ENCODE measurements around the gene IFIH1.

Gene IFIH1

DNA sequence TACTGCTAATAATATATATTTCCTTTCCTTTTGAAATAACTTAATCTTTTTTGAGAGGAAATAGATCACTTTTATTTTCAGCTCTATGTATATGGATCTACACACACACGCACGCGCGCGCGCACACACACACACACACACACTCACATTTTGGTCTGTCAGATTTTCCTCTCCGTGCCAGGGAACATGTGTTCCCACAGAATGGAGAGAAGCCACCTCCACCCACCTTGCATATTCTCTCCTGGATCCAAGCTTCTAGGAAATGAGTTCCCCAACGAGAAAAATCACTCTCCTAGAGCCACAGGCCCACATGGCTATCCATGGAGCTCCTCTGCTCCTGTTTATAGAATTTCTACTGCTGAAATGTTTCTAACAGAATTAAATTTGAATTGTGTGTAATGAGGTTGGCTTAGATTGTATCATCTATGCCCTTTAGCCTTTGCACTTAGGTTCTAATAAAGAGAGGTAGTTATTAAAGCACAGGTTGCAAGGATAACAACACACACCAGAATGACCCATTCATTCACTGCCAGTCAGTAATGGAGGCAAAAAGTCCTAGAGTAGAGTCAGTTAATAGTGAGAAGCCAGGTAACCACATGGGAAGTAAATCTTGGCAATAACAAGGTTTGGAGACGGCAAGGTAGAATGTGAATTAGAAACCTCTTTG is 19.7 kb downstream of the IFIH1 start:
- Histone ChIP-seq H3K4ac (ENCODE audit: low read depth, low read length) (no peak overlapping the region), H3K9ac (ENCODE audit: low read length) (no peak overlapping the region), H3K4me3 (ENCODE audit: low read length) (no peak overlapping the region), H3K56ac (ENCODE audit: low read length) (no peak overlapping the region), H3K27ac (ENCODE audit: low read depth, low read length) (no peak overlapping the region), H3K27me3 (ENCODE audit: insufficient read depth, low read length, poor library complexity) (no peaks in the 10 kb centered on the region), H2BK120ac (ENCODE audit: low read depth, low read length) (no peak overlapping the region), H3K36me3 (ENCODE audit: control insufficient read depth, insufficient read depth, low read length) (no peaks in the 10 kb centered on the region), H3K79me1 (ENCODE audit: low read length) (no peaks in the 10 kb centered on the region), H4K8ac (ENCODE audit: low read depth, low read length) (no peak overlapping the region), H3K79me2 (ENCODE audit: control insufficient read depth, insufficient read depth, low read length) (no peaks in the 10 kb centered on the region), H4K5ac (ENCODE audit: low read length) (no peak overlapping the region), H3K4me1 (ENCODE audit: control insufficient read depth, low read depth, low read length) (no peaks in the 10 kb centered on the region), H3K23ac (ENCODE audit: low read length) (no peak overlapping the region), H3K18ac (ENCODE audit: low read length) (no peak overlapping the region), H2AK5ac (ENCODE audit: low read length) (no peak overlapping the region), H2BK5ac (ENCODE audit: low read length) (no peak overlapping the region), H2BK15ac (replicated peaks; ENCODE audit: low read depth) (no peak overlapping the region), H3K4me2 (ENCODE audit: low read length) (no peak overlapping the region)
- DNase-seq, result no peak
- no CpG with 5 or more reads among the region's 9 CpGs for WGBS (ENCODE audit: extremely low coverage, insufficient coverage, low lambda C conversion rate)

DNA sequence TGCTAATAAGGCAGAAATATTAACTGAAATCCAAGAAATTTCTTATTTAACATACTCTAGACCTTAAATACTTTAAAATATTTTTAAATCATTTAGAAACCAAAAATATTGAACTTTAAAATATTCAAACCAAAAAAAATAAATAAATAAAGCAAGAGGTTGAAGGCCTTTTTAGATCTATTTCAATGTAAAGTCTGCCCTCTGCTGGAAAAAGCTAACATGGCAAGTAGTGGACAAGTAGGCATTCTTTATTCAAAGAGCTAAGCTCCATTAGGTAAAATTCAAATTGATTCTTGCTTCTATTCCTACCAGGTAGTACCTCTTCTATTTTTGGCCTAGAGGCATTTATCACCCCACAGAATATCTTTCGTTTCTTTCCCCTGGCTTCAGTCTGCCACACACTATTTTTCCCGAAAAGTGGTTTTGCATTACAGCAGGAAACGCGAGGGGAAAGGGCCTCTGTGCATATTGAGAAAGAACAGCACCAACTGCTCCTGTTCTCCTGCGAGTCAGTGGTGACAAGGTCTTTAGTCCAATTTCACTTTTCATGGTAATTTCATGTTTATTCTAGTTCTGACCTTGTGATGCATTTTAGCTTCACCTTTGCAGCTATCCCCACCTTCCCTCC is 20.4 kb downstream of the IFIH1 start:
- Histone ChIP-seq H2BK15ac (replicated peaks; ENCODE audit: low read depth) (no peak overlapping the region), H3K56ac (ENCODE audit: low read length) (no peak overlapping the region), H2BK5ac (ENCODE audit: low read length) (no peak overlapping the region), H3K27ac (ENCODE audit: low read depth, low read length) (no peak overlapping the region), H3K4me1 (ENCODE audit: control insufficient read depth, low read depth, low read length) (no peaks in the 10 kb centered on the region), H3K36me3 (ENCODE audit: control insufficient read depth, insufficient read depth, low read length) (no peaks in the 10 kb centered on the region), H3K4me2 (ENCODE audit: low read length) (no peak overlapping the region), H3K18ac (ENCODE audit: low read length) (no peak overlapping the region), H3K9ac (ENCODE audit: low read length) (no peak overlapping the region), H3K4ac (ENCODE audit: low read depth, low read length) (no peak overlapping the region), H2AK5ac (ENCODE audit: low read length) (no peak overlapping the region), H2BK120ac (ENCODE audit: low read depth, low read length) (no peak overlapping the region), H4K5ac (ENCODE audit: low read length) (no peak overlapping the region), H3K79me2 (ENCODE audit: control insufficient read depth, insufficient read depth, low read length) (no peaks in the 10 kb centered on the region), H3K23ac (ENCODE audit: low read length) (no peak overlapping the region), H3K27me3 (ENCODE audit: insufficient read depth, low read length, poor library complexity) (no peaks in the 10 kb centered on the region), H3K79me1 (ENCODE audit: low read length) (no peaks in the 10 kb centered on the region), H4K8ac (ENCODE audit: low read depth, low read length) (no peak overlapping the region), H3K4me3 (ENCODE audit: low read length) (no peak overlapping the region)
- DNase-seq, result peak; percentile 76
- no CpG with 5 or more reads among the region's 5 CpGs for WGBS (ENCODE audit: extremely low coverage, insufficient coverage, low lambda C conversion rate)

DNA sequence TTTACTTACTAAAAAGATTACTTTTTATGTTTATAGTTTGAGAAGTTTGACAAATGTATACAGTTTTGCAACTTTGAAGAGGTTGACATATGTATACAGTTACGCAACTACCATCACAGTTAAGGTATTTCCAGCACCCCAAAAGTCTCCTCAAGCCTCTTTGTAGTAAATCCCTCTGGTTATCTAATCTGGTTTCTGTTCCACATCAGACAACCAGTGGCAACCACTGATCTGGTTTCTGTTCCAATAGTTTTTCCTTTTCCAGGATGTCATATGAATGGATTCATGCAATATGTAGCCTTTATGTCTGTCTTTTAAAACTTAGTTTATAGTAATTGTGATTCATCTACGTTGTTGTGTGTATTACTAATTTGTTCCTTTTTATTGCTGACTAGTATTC is 23.5 kb downstream of the IFIH1 start:
- Histone ChIP-seq H3K23ac (ENCODE audit: low read length) (no peak overlapping the region), H4K8ac (ENCODE audit: low read depth, low read length) (no peak overlapping the region), H3K27me3 (ENCODE audit: insufficient read depth, low read length, poor library complexity) (no peaks in the 10 kb centered on the region), H3K9ac (ENCODE audit: low read length) (no peak overlapping the region), H3K4me3 (ENCODE audit: low read length) (no peak overlapping the region), H3K4me2 (ENCODE audit: low read length) (no peak overlapping the region), H3K4me1 (ENCODE audit: control insufficient read depth, low read depth, low read length) (no peaks in the 10 kb centered on the region), H3K18ac (ENCODE audit: low read length) (no peak overlapping the region), H3K36me3 (ENCODE audit: control insufficient read depth, insufficient read depth, low read length) (no peaks in the 10 kb centered on the region), H2BK15ac (replicated peaks; ENCODE audit: low read depth) (no peak overlapping the region), H3K27ac (ENCODE audit: low read depth, low read length) (no peak overlapping the region), H3K4ac (ENCODE audit: low read depth, low read length) (no peak overlapping the region), H3K56ac (ENCODE audit: low read length) (no peak overlapping the region), H3K79me1 (ENCODE audit: low read length) (no peaks in the 10 kb centered on the region), H2AK5ac (ENCODE audit: low read length) (no peak overlapping the region), H2BK5ac (ENCODE audit: low read length) (no peak overlapping the region), H2BK120ac (ENCODE audit: low read depth, low read length) (no peak overlapping the region), H4K5ac (ENCODE audit: low read length) (no peak overlapping the region), H3K79me2 (ENCODE audit: control insufficient read depth, insufficient read depth, low read length) (no peaks in the 10 kb centered on the region)
- DNase-seq, result peak; percentile 5
- WGBS (ENCODE audit: extremely low coverage, insufficient coverage, low lambda C conversion rate), result no CpG with 5 or more reads among the region's 2 CpGs

DNA sequence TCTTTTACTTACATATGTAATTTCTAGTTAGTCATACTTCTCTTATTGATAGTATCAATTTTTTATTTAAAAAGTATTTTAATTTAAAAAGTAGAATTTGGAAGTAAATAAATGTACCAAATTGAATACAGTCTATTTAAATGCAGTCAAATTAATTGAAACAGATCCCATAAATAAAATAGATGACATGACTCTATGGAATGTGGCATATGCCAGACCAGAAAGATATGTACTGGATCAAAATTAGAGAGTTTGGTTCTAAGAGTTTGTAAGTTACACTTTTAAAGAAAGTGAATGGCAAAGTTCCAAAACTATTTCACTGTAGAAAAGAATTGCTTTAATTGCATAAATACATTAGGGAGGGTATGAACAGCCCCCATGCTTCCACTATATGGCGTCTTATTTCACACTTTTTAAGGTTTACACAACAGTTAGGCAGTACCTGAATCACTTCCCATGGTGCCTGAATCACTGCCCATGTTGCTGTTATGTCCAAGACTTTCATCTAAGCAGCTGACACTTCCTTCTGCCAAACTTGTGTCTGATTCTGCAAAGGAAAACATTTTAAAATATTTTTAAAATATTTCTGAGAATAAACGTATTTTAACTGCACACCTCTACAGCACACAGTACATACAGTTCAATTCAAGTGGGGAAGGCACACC is 25.2 kb downstream of the IFIH1 start:
- H2BK120ac ChIP-seq (ENCODE audit: low read depth, low read length), result no peak overlapping the region
- H3K27me3 ChIP-seq (ENCODE audit: insufficient read depth, low read length, poor library complexity), result no peaks in the 10 kb centered on the region
- H2BK5ac ChIP-seq (ENCODE audit: low read length), result no peak overlapping the region
- no peak overlapping the region for H3K4ac ChIP-seq (ENCODE audit: low read depth, low read length)
- no peak overlapping the region for H3K9ac ChIP-seq (ENCODE audit: low read length)
- H3K79me2 ChIP-seq (ENCODE audit: control insufficient read depth, insufficient read depth, low read length), result no peaks in the 10 kb centered on the region
- no peak overlapping the region for H3K4me2 ChIP-seq (ENCODE audit: low read length)
- no peak overlapping the region for H4K8ac ChIP-seq (ENCODE audit: low read depth, low read length)
- H2AK5ac ChIP-seq (ENCODE audit: low read length), result no peak overlapping the region
- no peak overlapping the region for H3K4me3 ChIP-seq (ENCODE audit: low read length)
- no peaks in the 10 kb centered on the region for H3K4me1 ChIP-seq (ENCODE audit: control insufficient read depth, low read depth, low read length)
- DNase-seq, result no peak
- H2BK15ac ChIP-seq (replicated peaks; ENCODE audit: low read depth), result no peak overlapping the region
- H3K79me1 ChIP-seq (ENCODE audit: low read length), result no peaks in the 10 kb centered on the region
- no peak overlapping the region for H3K18ac ChIP-seq (ENCODE audit: low read length)
- no peak overlapping the region for H4K5ac ChIP-seq (ENCODE audit: low read length)
- WGBS (ENCODE audit: extremely low coverage, insufficient coverage, low lambda C conversion rate), result no CpG with 5 or more reads among the region's 2 CpGs
- H3K56ac ChIP-seq (ENCODE audit: low read length), result no peak overlapping the region
- H3K27ac ChIP-seq (ENCODE audit: low read depth, low read length), result no peak overlapping the region
- no peaks in the 10 kb centered on the region for H3K36me3 ChIP-seq (ENCODE audit: control insufficient read depth, insufficient read depth, low read length)
- H3K23ac ChIP-seq (ENCODE audit: low read length), result no peak overlapping the region

DNA sequence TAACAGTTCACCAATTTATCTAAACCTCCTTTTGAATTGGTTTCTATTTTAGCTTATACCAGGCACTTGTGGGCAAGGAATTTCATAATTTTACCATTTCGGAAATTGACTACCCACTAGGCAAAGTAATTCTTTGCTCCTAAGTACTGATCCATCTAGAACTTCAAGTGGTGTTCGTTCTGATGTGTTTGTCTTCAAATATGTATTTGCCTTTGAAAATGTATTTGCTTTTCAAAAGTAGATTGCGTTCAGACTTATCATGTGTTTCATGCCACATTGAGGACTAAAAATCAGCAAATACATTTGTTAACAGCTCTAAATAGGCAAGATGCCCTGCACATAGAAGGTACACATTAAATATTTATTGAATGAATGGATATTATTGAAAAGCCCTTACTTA is 26.7 kb downstream of the IFIH1 start:
- no peak overlapping the region for H3K9ac ChIP-seq (ENCODE audit: low read length)
- no peak for DNase-seq
- H3K4me1 ChIP-seq (ENCODE audit: control insufficient read depth, low read depth, low read length), result no peaks in the 10 kb centered on the region
- no peak overlapping the region for H3K27ac ChIP-seq (ENCODE audit: low read depth, low read length)
- no peak overlapping the region for H3K18ac ChIP-seq (ENCODE audit: low read length)
- no peaks in the 10 kb centered on the region for H3K27me3 ChIP-seq (ENCODE audit: insufficient read depth, low read length, poor library complexity)
- H4K5ac ChIP-seq (ENCODE audit: low read length), result no peak overlapping the region
- no peak overlapping the region for H4K8ac ChIP-seq (ENCODE audit: low read depth, low read length)
- H3K23ac ChIP-seq (ENCODE audit: low read length), result no peak overlapping the region
- no peak overlapping the region for H3K4me2 ChIP-seq (ENCODE audit: low read length)
- no CpG with 5 or more reads among the region's 3 CpGs for WGBS (ENCODE audit: extremely low coverage, insufficient coverage, low lambda C conversion rate)
- no peaks in the 10 kb centered on the region for H3K79me2 ChIP-seq (ENCODE audit: control insufficient read depth, insufficient read depth, low read length)
- no peak overlapping the region for H3K4me3 ChIP-seq (ENCODE audit: low read length)
- H2BK5ac ChIP-seq (ENCODE audit: low read length), result no peak overlapping the region
- H3K56ac ChIP-seq (ENCODE audit: low read length), result no peak overlapping the region
- H3K4ac ChIP-seq (ENCODE audit: low read depth, low read length), result no peak overlapping the region
- no peaks in the 10 kb centered on the region for H3K36me3 ChIP-seq (ENCODE audit: control insufficient read depth, insufficient read depth, low read length)
- no peak overlapping the region for H2BK15ac ChIP-seq (replicated peaks; ENCODE audit: low read depth)
- H3K79me1 ChIP-seq (ENCODE audit: low read length), result no peaks in the 10 kb centered on the region
- no peak overlapping the region for H2BK120ac ChIP-seq (ENCODE audit: low read depth, low read length)
- no peak overlapping the region for H2AK5ac ChIP-seq (ENCODE audit: low read length)

Measured in mesendoderm (in vitro differentiated cells).